H1 (cell line): ENCODE measurements around the gene MAGOH. TPM values are rescaled to one million over a fixed set of nuclear protein-coding genes. Genes with fewer than 3 reads are reported as not detected.

Source experiments
- CTCF ChIA-PET: fragments of 300-600 bp; sonication (Branson Sonifier 250); formaldehyde crosslinking; loops from one replicate; lab custom pipeline; 2021; ENCODE audit not compliant: partially characterized antibody; lab: Charles Lee
- POLR2A ChIA-PET: fragments of 300-600 bp; sonication (Branson Sonifier 250); formaldehyde crosslinking; loops from one replicate; lab custom pipeline; 2021; ENCODE audit warnings: inconsistent platforms; ENCODE audit not compliant: partially characterized antibody; lab: Charles Lee
- DNase-seq, 2 experiments: peaks; one replicate each; pipeline versions ENCODE4 v3.0.0 to v3.0.0-alpha.2; 2010 to 2022; ENCODE audit warnings: low spot score in 2 of 2, low read depth in 1 of 2, mixed read lengths in 1 of 2
- FAIRE-seq: peaks from 2 replicates; lab custom pipeline; 2011; peaks lifted over from hg19 to GRCh38; lab: Jason Lieb, UNC
- H2AFZ ChIP-seq: 2 replicates; pipeline ENCODE4 v1.8.1; 2012; ENCODE audit warnings: low read length, inconsistent platforms
- H2AK5ac ChIP-seq: 2 replicates; pipeline ENCODE4 v1.6.1; 2013; ENCODE audit warnings: low read depth, low read length
- H2BK120ac ChIP-seq: replicated peaks from 2 replicates; pipeline ENCODE3; 2013; ENCODE audit warnings: low read depth, low read length, inconsistent platforms
- H2BK12ac ChIP-seq: 2 replicates; pipeline ENCODE4 v1.6.1; 2013; ENCODE audit warnings: low read depth, low read length
- H2BK15ac ChIP-seq: 2 replicates; pipeline ENCODE4 v1.6.1; 2013; ENCODE audit warnings: low read length
- H2BK20ac ChIP-seq: 2 replicates; pipeline ENCODE4 v1.6.1; 2013; ENCODE audit warnings: low read length
- H2BK5ac ChIP-seq: 2 replicates; pipeline ENCODE4 v1.6.1; 2013; ENCODE audit warnings: low read depth, low read length
- H3K14ac ChIP-seq: 2 replicates; pipeline ENCODE4 v1.6.1; 2013; ENCODE audit warnings: inconsistent platforms; ENCODE audit not compliant: insufficient read length
- H3K18ac ChIP-seq: 2 replicates; pipeline ENCODE4 v1.6.1; 2013; ENCODE audit warnings: low read length; ENCODE audit errors: extremely low read depth
- H3K23ac ChIP-seq: 2 replicates; pipeline ENCODE4 v1.6.1; 2013; ENCODE audit warnings: inconsistent platforms; ENCODE audit not compliant: insufficient read length
- H3K23me2 ChIP-seq: 2 replicates; pipeline ENCODE4 v1.6.1; 2013; ENCODE audit warnings: low read depth, low read length
- H3K27ac ChIP-seq: 2 replicates; pipeline ENCODE4 v1.6.1; 2011; ENCODE audit warnings: low read depth, low read length, inconsistent platforms
- H3K27me3 ChIP-seq, 4 experiments: replicated peaks in 1 of 4; 1 replicate in 1 of 4; 2 replicates in 3 of 4; pipeline versions ENCODE4 v1.6.1 to v1.8.1; 2011 to 2013; ENCODE audit warnings: low read length in 3 of 4, mild to moderate bottlenecking in 3 of 4, inconsistent platforms in 2 of 4, mixed read lengths in 2 of 4, moderate library complexity in 1 of 4; ENCODE audit not compliant: control insufficient read depth in 3 of 4, insufficient read depth in 3 of 4; ENCODE audit errors: extremely low read depth in 1 of 4
- H3K36me3 ChIP-seq, 4 experiments: 2 replicates each; pipeline versions ENCODE4 v1.6.1 to v1.8.1; 2011 to 2013; ENCODE audit warnings: mild to moderate bottlenecking in 4 of 4, low read length in 3 of 4, moderate library complexity in 2 of 4, control low read depth in 1 of 4, inconsistent platforms in 1 of 4; ENCODE audit not compliant: insufficient read depth in 4 of 4, control insufficient read depth in 2 of 4
- H3K4ac ChIP-seq: replicated peaks from 2 replicates; pipeline ENCODE3; 2013; ENCODE audit warnings: low read length, low read depth, mixed read lengths, inconsistent platforms; ENCODE audit not compliant: insufficient read length
- H3K4me1 ChIP-seq, 4 experiments: replicated peaks in 1 of 4; 1 replicate in 1 of 4; 2 replicates in 3 of 4; pipeline versions ENCODE4 v1.6.1 to v1.8.1; 2011 to 2013; ENCODE audit warnings: low read length in 3 of 4, inconsistent platforms in 2 of 4, mixed read lengths in 1 of 4; ENCODE audit not compliant: insufficient read depth in 4 of 4, control insufficient read depth in 3 of 4
- H3K4me2 ChIP-seq, 2 experiments: 2 replicates each; pipeline versions ENCODE4 v1.6.1 to v1.8.1; 2011 to 2013; ENCODE audit warnings: low read depth in 2 of 2, low read length in 2 of 2, control low read depth in 1 of 2, inconsistent platforms in 1 of 2, mild to moderate bottlenecking in 1 of 2; ENCODE audit not compliant: insufficient read depth in 1 of 2
- H3K4me3 ChIP-seq, 4 experiments: fragments of 200-600, 300-600 bp in 1 of 4; sonication (generic), shearing (Covaris generic), sonication (Bioruptor Twin) in 1 of 4; 2 replicates each; pipeline versions ENCODE4 v1.5.1 to v1.8.1; 2011 to 2016; ENCODE audit warnings: low read length in 4 of 4, low read depth in 3 of 4, control low read depth in 2 of 4, inconsistent platforms in 2 of 4, mild to moderate bottlenecking in 2 of 4, mixed read lengths in 1 of 4, moderate library complexity in 1 of 4; ENCODE audit not compliant: insufficient read depth in 2 of 4; ENCODE audit errors: extremely low read depth in 1 of 4
- H3K56ac ChIP-seq: replicated peaks from 2 replicates; pipeline ENCODE3; 2013; ENCODE audit warnings: low read depth, mild to moderate bottlenecking, mixed read lengths, low read length, inconsistent platforms; ENCODE audit not compliant: insufficient read length
- H3K79me1 ChIP-seq: 2 replicates; pipeline ENCODE4 v1.6.1; 2013; ENCODE audit warnings: low read depth, low read length, control low read depth
- H3K79me2 ChIP-seq, 2 experiments: 2 replicates each; pipeline versions ENCODE4 v1.6.1 to v1.8.1; 2012 to 2013; ENCODE audit warnings: low read length in 2 of 2, mild to moderate bottlenecking in 2 of 2, inconsistent platforms in 1 of 2; ENCODE audit not compliant: insufficient read depth in 2 of 2, control insufficient read depth in 1 of 2
- H3K9ac ChIP-seq, 4 experiments: replicated peaks in 1 of 4; 1 replicate in 1 of 4; 2 replicates in 3 of 4; pipeline versions ENCODE4 v1.6.1 to v1.8.1; 2011 to 2013; ENCODE audit warnings: low read depth in 3 of 4, low read length in 3 of 4, control low read depth in 2 of 4, mild to moderate bottlenecking in 2 of 4, moderate library complexity in 2 of 4, inconsistent platforms in 1 of 4; ENCODE audit errors: extremely low read depth in 1 of 4
- H3K9me3 ChIP-seq, 2 experiments: 2 replicates each; pipeline versions ENCODE4 v1.6.1 to v1.8.1; 2012 to 2013; ENCODE audit warnings: mild to moderate bottlenecking in 2 of 2, moderate library complexity in 2 of 2, control low read depth in 1 of 2, inconsistent platforms in 1 of 2, low read depth in 1 of 2, low read length in 1 of 2, mixed read lengths in 1 of 2; ENCODE audit not compliant: insufficient read depth in 2 of 2
- H4K20me1 ChIP-seq, 2 experiments: replicated peaks in 1 of 2; 2 replicates each; pipeline versions ENCODE3 to v1.8.1; 2011 to 2013; ENCODE audit warnings: inconsistent platforms in 2 of 2, low read length in 2 of 2, mild to moderate bottlenecking in 1 of 2; ENCODE audit not compliant: insufficient read depth in 2 of 2, control insufficient read depth in 1 of 2
- H4K5ac ChIP-seq: 2 replicates; pipeline ENCODE4 v1.6.1; 2013; ENCODE audit warnings: low read length, low read depth, mixed read lengths, inconsistent platforms; ENCODE audit not compliant: insufficient read length
- H4K8ac ChIP-seq: 2 replicates; pipeline ENCODE4 v1.8.0; 2013; ENCODE audit warnings: mild to moderate bottlenecking, moderate library complexity, low read length, inconsistent platforms; ENCODE audit not compliant: insufficient read depth; ENCODE audit errors: extremely low read depth
- H4K91ac ChIP-seq: replicated peaks from 2 replicates; pipeline ENCODE3; 2013; ENCODE audit warnings: low read length, mixed read lengths, inconsistent platforms; ENCODE audit not compliant: insufficient read length
- CBX8 ChIP-seq: fragments of 300-800, 300-1000 bp; sonication (generic); IDR thresholded peaks from 2 replicates; pipeline ENCODE4 v1.7.1; 2016; ENCODE audit warnings: low read depth, low read length, borderline replicate concordance
- KDM1A ChIP-seq: fragments of 200-600, 300-600 bp; sonication (generic); IDR thresholded peaks from 2 replicates; pipeline ENCODE4 v1.7.1; 2016; ENCODE audit warnings: mild to moderate bottlenecking, low read length, borderline replicate concordance
- MAFK ChIP-seq: IDR thresholded peaks from 2 replicates; pipeline ENCODE4 v1.6.1; 2012; ENCODE audit warnings: low read depth, mild to moderate bottlenecking, improper control_type of control experiment, low read length
- NANOG ChIP-seq: IDR thresholded peaks from 2 replicates; pipeline ENCODE4 v1.6.1; 2011; ENCODE audit warnings: low read length, low read depth, mild to moderate bottlenecking, inconsistent platforms; ENCODE audit not compliant: insufficient read depth, poor library complexity, severe bottlenecking
- NRF1 ChIP-seq: IDR thresholded peaks from 2 replicates; pipeline ENCODE4 v1.6.1; 2011; ENCODE audit warnings: mild to moderate bottlenecking, low read depth, low read length, improper control_type of control experiment
- POLR2A ChIP-seq, 2 experiments: IDR thresholded peaks; 1 replicate in 1 of 2; 2 replicates in 1 of 2; pipeline ENCODE4 v1.6.1; 2011; ENCODE audit warnings: low read depth in 2 of 2, low read length in 2 of 2, mild to moderate bottlenecking in 2 of 2; ENCODE audit errors: control extremely low read depth in 1 of 2
- POLR2AphosphoS5 ChIP-seq: IDR thresholded peaks from 2 replicates; pipeline ENCODE4 v1.6.1; 2011; ENCODE audit warnings: low read depth, low read length
- POU5F1 ChIP-seq: IDR thresholded peaks from 2 replicates; pipeline ENCODE4 v1.6.1; 2011; ENCODE audit warnings: low read depth, mild to moderate bottlenecking, low read length, moderate library complexity
- RAD21 ChIP-seq, 2 experiments: IDR thresholded peaks in 1 of 2; conservative IDR thresholded peaks in 1 of 2; 2 replicates each; pipeline ENCODE4 v1.6.1; 2011; ENCODE audit warnings: low read depth in 2 of 2, low read length in 2 of 2, improper control_type of control experiment in 1 of 2, inconsistent platforms in 1 of 2, mild to moderate bottlenecking in 1 of 2, moderate library complexity in 1 of 2
- RNF2 ChIP-seq: fragments of 200-900, 300-1000 bp; sonication (generic); IDR thresholded peaks from 2 replicates; pipeline ENCODE4 v1.7.1; 2016; ENCODE audit warnings: borderline replicate concordance, low read depth, mild to moderate bottlenecking, antibody characterized with exemption, low read length; ENCODE audit not compliant: poor library complexity, severe bottlenecking; ENCODE audit errors: missing control alignments
- SAP30 ChIP-seq: fragments of 300-600 bp; sonication (generic); IDR thresholded peaks from 2 replicates; pipeline ENCODE4 v1.7.1; 2012; ENCODE audit warnings: low read length, moderate library complexity, mild to moderate bottlenecking, inconsistent platforms; ENCODE audit not compliant: insufficient read depth, insufficient replicate concordance
- SIN3A ChIP-seq, 2 experiments: IDR thresholded peaks in 1 of 2; conservative IDR thresholded peaks in 1 of 2; 2 replicates each; pipeline ENCODE4 v1.6.1; 2011 to 2012; ENCODE audit warnings: low read length in 2 of 2, improper control_type of control experiment in 1 of 2, low read depth in 1 of 2, mild to moderate bottlenecking in 1 of 2
- SIX5 ChIP-seq: IDR thresholded peaks from 2 replicates; pipeline ENCODE4 v1.6.1; 2011; ENCODE audit warnings: mild to moderate bottlenecking, low read depth, low read length
- SRF ChIP-seq: IDR thresholded peaks from 2 replicates; pipeline ENCODE4 v1.6.1; 2011; ENCODE audit warnings: mild to moderate bottlenecking, low read depth, low read length, moderate library complexity
- WGBS, 2 experiments: shearing (Covaris generic) in 1 of 2; methylation state at CpG; one replicate each; pipeline versions ENCODE4 v1.1.6 to v1.1.7; 2013 to 2015; ENCODE audit warnings: low lambda C conversion rate in 2 of 2, mixed read lengths in 2 of 2, inconsistent platforms in 1 of 2, low coverage in 1 of 2, missing lambda C conversion rate in 1 of 2; ENCODE audit not compliant: insufficient replicate concordance in 2 of 2, insufficient coverage in 1 of 2, insufficient read length in 1 of 2; ENCODE audit errors: extremely low coverage in 1 of 2, missing lambda C conversion rate in 1 of 2; 5-methylcytosine and 5-hydroxymethylcytosine counted together
- polyA plus RNA-seq, 7 experiments: library from polyadenylated mRNA; depleted of rRNA in 3 of 7; stranded (reverse) in 5 of 7; unstranded in 2 of 7; fragments of >200 nt in 5 of 7; fragments of 200-250 nt in 2 of 7; gene quantifications; 1 replicate in 5 of 7; 2 replicates in 1 of 7; 4 replicates in 1 of 7; pipeline versions ENCODE4 v1.2.1 to v1.2.3, GENCODE V29; 2011 to 2013; ENCODE audit warnings: missing spikeins in 2 of 7, mixed read lengths in 2 of 7
- total RNA-seq: library from RNA; stranded (reverse); fragmentation: NEBNext Ultra II Directional; extraction: Animal tissue kit (Norgen Biotek cat#: 25700); gene quantifications from 2 replicates; pipeline ENCODE4 v1.2.1, GENCODE V29; 2021

Gene MAGOH
- total and polyA plus RNA-seq, 2 of the 8 experiments (the other 6 are each of a cell fraction or from before 2014, with no cell fraction given), result 46.9 to 74.3 TPM

- no peaks in the 10 kb centered on the region for H3K23me2 ChIP-seq
- no peak overlapping the region for H3K56ac ChIP-seq
- TF ChIP-seq POLR2A (IDR thresholded peaks at IDR 0.05; ENCODE audit: control extremely low read depth in 1 of 2, low read depth in 2 of 2, low read length in 2 of 2), result no peak
- TF ChIP-seq SIN3A (conservative IDR thresholded peaks at IDR 0.05 in 1 of 2, IDR thresholded peaks at IDR 0.05 in 1 of 2; ENCODE audit: low read depth in 1 of 2, low read length in 2 of 2), result no peak
- TF ChIP-seq NRF1, result no peak
- no peak for TF ChIP-seq SRF
- no peak for TF ChIP-seq RAD21 (IDR thresholded peaks at IDR 0.05 in 1 of 2, conservative IDR thresholded peaks at IDR 0.05 in 1 of 2; ENCODE audit: low read depth in 2 of 2, low read length in 2 of 2)
- TF ChIP-seq RNF2, result no peak
- TF ChIP-seq SIX5, result no peak
- TF ChIP-seq KDM1A, result no peak
- no peak for TF ChIP-seq CBX8
- no peak for TF ChIP-seq NANOG
- no peak for TF ChIP-seq SAP30
- TF ChIP-seq POLR2AphosphoS5, result no peak
- TF ChIP-seq POU5F1, result no peak
- TF ChIP-seq MAFK, result no peak
Observed at GRCh38 chr1:53188099-53188498, 50.2 kb downstream of the MAGOH start.

More at GRCh38 chr1:53188099-53188498, 50.2 kb downstream of the MAGOH start:
- Histone ChIP-seq H2AFZ (no peak overlapping the region), H2BK20ac (no peak overlapping the region), H3K27ac (no peak overlapping the region), H3K79me2 (no peaks in the 10 kb centered on the region), H3K18ac (no peak overlapping the region), H3K79me1 (no peaks in the 10 kb centered on the region), H2BK120ac (no peak overlapping the region), H2AK5ac (no peak overlapping the region), H3K4ac (no peak overlapping the region), H3K23ac (no peak overlapping the region), H3K9ac (no peak overlapping the region), H3K4me2 (no peak overlapping the region), H3K4me3 (no peak overlapping the region), H3K4me1 (no peaks in the 10 kb centered on the region), H4K8ac (no peak overlapping the region), H4K91ac (no peak overlapping the region), H3K14ac (no peak overlapping the region), H4K20me1 (no peaks in the 10 kb centered on the region), H2BK5ac (no peak overlapping the region), H4K5ac (no peak overlapping the region), H2BK15ac (no peak overlapping the region), H2BK12ac (no peak overlapping the region), H3K9me3 (no peaks in the 10 kb centered on the region), H3K36me3 (no peaks in the 10 kb centered on the region), H3K27me3 (no peaks in the 10 kb centered on the region; a peak in 1 of 7 replicates)
- ChIA-PET CTCF (no interaction called here), POLR2A (no interaction called here)
- FAIRE-seq (no peak), DNase-seq (no peak)
- 82% methylated on average over 4 of the region's 4 CpGs; no CpG with 5 or more reads in 1 of the 2 experiments for WGBS, 2 experiments
